GM20000 (cell line): ENCODE results near the gene AVPR1B.

ENCODE experiments used
- DNase-seq: peaks from one replicate; pipeline ENCODE4 v3.0.0; 2012; ENCODE audit warnings: low spot score
- CTCF ChIP-seq: IDR thresholded peaks from 2 replicates; pipeline ENCODE4 v1.5.1; 2012; ENCODE audit warnings: mild to moderate bottlenecking, control low read depth; ENCODE audit errors: extremely low read depth, missing control alignments

Gene AVPR1B

DNA sequence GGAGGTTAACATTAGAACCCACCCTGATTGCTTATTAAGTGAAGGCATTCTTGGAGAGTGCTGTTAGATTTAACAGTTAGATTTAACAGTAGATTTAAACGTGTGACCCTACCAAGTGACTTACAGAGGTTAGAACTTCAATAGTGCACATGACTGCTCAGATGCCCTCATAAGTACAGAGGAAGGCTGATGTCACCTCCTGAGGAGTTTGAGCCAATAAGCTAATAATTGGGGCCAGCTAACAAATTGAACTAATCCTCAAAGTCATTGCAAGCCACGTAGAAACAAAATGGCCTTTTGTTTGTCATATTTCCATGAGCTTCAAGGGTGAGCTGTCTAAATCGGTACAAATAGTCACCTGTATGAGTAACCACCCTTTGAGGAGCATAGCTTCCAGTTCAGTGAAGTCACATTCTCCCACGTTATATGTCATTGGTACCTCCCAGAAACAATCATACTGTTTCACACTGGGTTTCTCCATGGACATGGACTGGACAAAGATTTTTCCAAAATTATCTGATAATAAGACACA is 11.7 kb downstream of the AVPR1B start:
- TF ChIP-seq CTCF = no peak
- no peak for DNase-seq

DNA sequence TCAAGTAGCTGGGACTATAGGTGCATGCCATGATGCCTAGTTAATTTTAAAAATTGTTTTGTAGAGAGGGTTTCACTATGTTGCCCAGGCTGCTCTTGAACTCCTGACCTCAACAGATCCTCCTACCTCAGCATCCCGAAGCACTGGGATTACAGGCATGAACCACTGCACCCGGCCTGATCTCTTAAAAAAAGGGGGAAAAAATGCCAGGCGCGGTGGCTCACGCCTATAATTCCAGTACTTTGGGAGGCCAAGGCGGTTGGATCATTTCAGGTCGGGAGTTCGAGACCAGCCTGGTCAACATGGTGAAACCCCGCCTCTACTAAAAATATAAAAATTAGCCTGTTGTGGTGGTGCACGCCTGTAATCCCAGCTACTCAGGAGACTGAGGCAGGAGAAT is 13.2 kb downstream of the AVPR1B start:
- TF ChIP-seq CTCF = no peak
- no peak for DNase-seq

DNA sequence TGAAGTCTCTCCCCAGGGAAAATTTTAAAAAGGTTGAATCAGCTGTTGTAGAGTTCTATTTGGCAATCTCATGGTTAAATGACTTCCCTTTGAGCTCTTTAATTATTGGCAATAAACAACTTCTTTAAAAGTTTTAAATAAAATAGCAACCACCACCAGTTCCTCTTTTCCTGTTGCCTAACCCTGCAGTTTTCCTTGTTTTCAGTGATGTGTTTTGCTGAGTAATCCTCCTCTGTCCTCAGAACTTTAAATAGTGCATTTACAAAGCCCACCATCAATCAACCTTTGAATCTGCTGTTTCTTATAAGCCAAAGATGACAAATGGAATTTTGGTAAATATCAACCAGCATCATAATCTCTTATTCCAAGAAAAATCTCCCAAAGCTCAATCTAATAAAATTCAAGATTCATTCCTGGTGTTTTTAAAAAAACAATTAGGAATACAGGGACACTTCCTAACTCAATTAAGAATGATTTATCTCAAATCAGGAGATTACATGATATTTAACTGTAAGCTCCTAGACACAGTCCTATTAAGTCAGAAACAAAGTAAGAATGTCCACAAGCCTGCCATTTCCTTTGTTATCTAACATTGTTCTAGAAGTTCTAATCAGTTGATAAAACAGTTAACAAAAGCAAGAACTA is 14.8 kb downstream of the AVPR1B start:
- no peak for DNase-seq

DNA sequence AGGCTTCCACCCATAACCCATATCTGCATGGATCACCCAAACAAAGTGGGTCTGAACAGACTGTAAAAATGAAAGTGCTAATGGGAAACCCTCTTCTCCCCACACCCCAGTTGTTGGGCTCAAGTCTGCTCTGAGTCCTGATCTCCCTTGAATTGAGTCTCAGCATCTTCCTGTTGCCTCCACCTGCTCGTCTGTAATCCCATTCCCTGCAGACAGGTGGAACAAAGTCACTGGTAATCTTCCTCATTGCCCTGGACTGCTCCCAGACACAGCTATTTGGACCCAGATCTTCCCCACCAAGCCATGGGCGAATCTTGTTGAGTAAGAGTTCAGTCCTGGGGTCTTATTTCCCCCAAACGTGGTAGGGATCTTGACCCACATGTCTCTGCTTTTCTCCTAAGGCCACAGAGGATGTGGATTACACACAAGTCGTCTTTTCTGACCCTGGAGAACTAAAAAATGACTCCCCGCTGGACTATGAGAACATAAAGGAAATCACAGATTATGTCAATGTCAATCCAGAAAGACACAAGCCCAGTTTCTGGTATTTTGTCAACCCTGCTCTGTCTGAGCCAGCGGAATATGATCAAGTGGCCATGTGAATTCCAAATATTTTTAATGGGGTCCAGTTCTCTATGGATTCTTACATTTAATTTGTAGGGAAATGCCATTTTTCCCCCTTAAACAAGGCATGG is 15.7 kb downstream of the AVPR1B start:
- no peak for TF ChIP-seq CTCF
- no peak for DNase-seq

More for the DNA sequence above, 14.8 kb downstream of the AVPR1B start:
- no peak for TF ChIP-seq CTCF

- DNase-seq = no peak
- no peak for TF ChIP-seq CTCF
These were observed 16.9 kb downstream of the AVPR1B start for GRCh38 chr1:206100226-206100815.

- no peak for DNase-seq
- TF ChIP-seq CTCF = no peak
These were observed 18.8 kb downstream of the AVPR1B start for GRCh38 chr1:206098242-206098919.
